COLO668 (cell line): ENCODE data around the gene RBBP7.

ENCODE experiments used
- DNase-seq: peaks from one replicate; lab custom pipeline; 2025; ENCODE audit not compliant: unreplicated experiment; lab: John Stamatoyannopoulos, UW

RBBP7 gene

GRCh38 chrX:16870095-16870861, at the start of gene RBBP7:
Gene RBBP7 (minus strand): TSS chrX:16870362. CDS start chrX:16870053, 309 bp downstream.
- DNase-seq: peak; percentile 95

DNA sequence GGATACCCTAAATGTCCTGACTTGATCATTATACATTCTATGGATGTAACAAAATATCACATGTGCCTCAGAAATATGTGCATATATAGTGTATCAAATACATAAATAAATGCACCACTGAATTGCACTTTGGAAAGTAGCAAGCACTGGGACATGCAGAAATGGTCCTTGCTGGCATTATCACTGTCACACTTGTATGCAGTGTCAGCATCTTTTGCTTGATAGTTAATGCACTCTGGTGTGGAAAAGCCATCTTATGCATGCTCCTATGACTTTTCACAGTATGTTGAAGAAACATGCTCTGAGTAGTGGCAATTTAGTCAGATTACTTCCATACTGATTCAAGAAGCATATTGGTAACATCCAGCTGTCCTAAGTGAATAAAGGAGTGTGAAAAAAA, 48.8 kb upstream of the RBBP7 start:
- no peak for DNase-seq

GRCh38 chrX:16917120-16917519, 47.0 kb upstream of the RBBP7 start:
- DNase-seq: no peak

GRCh38 chrX:16916561-16916960, 46.4 kb upstream of the RBBP7 start:
- DNase-seq: no peak

GRCh38 chrX:16914058-16914457, 43.9 kb upstream of the RBBP7 start:
- no peak for DNase-seq

- DNase-seq: no peak
Measured at GRCh38 chrX:16910376-16910775, 40.2 kb upstream of the RBBP7 start.

GRCh38 chrX:16903274-16904022, 33.3 kb upstream of the RBBP7 start:
- DNase-seq: no peak

DNA sequence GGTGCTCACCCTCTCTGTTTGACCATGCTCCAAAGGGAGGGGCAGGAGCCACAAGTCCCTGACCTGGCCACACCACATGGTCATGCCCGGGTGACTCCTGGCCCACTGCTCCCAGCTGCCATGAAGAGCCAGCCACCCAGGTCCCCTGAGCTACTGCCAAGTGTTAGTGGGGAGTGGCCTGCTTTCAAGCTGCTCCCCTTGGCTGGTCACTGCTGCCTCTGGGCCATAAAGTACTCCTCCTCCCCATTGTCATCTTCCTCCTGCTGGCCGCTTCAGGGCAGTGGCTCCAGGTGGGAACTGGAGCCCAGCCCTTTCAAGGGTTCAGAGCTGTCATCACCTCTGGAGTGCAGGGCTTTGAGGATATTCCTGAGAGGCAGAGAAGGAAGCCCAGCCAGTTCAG, 27.3 kb upstream of the RBBP7 start:
- DNase-seq: no peak

GRCh38 chrX:16892504-16893362, 22.6 kb upstream of the RBBP7 start:
- peak; percentile 55 for DNase-seq

- no peak for DNase-seq
Measured at GRCh38 chrX:16885628-16886027, 15.5 kb upstream of the RBBP7 start.

DNA sequence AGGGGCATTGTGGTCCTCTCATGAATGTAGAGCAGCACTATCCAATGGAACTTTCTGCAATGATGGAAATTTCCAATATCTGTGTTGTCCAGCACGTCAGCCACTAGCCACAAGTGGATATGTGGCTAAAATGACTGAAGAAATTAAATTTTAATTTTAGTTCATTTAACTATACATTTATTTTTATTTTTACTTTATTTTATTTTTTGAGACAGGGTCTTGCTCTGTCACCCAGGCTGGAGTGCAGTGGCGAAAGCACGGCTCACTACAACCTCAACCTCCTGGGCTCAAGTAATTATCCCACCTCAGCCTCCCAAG, 13.3 kb upstream of the RBBP7 start:
- no peak for DNase-seq

- DNase-seq: peak; percentile 77
Measured at GRCh38 chrX:16882702-16883486, 12.7 kb upstream of the RBBP7 start.

DNA sequence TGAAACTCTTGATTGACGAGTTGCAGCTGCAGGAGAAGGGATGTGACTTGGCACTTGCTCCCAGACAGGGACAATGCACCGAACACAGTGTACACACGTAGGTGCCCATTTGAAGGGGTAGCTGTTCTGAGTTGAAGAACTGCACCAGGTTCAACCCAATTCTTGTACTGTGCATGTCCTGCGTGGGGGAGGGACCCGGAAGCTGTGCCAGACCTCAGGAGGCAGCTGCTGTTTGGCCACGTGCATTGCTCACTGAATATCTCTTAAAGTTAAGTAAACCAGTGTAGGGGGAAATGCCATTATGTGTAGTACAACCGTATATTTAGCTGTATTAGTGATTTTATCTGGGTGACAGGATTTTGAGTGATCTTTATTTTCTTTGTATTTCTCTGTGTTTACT, 12.0 kb upstream of the RBBP7 start:
- DNase-seq: peak; percentile 49

- DNase-seq: no peak
Measured at GRCh38 chrX:16876696-16877095, 6.5 kb upstream of the RBBP7 start.

- DNase-seq: no peak
Measured at GRCh38 chrX:16874458-16875095, 4.4 kb upstream of the RBBP7 start.

- no peak for DNase-seq
Measured at GRCh38 chrX:16873106-16873505, 2.9 kb upstream of the RBBP7 start.

DNA sequence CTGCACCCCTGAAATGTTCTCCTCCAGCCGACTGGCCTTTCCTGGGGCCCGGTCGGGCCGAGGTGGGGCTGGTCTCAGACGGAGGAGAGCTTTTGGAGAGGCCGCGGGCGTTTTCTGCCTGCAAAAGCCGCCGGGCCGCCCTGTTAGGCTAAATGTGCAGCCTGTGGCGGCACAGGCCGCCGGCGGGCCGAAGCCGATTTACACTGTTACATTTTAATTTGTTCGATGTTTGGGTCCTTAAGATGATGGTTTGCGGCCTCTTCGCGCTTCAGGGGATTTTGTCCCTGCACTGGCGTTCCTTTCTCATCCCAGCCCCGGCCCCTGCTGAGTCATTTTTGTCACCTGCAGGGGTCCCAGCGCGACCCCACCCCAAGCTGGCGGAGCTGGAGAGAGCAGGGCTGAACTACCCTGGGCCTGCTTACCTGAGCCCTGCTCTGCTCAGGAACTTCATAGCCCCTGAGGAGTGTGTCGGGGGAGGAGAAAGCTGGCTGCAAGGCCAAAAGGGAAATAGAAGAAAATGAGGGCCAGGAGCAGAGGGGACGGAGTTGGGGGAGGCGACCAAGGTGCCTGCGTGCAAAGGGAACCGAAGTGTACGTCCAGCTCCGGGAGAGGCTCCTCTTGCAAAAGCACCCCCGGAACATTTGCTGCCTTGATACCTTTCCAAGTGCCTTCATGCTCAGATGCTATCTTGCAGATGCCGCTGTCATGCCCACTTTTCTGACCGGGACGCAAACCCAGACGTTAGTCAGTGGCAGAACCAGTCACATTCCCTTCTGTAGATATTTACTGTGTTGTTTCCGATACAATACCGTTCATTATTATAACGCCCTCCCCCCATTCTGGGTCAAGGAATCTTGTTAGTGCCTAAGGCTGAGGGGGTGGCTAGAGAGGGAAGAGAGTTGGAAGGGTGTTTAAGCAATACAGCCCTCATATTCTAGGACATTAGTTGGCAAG, 977 bp upstream of the RBBP7 start:
- peak; percentile 59 for DNase-seq

DNA sequence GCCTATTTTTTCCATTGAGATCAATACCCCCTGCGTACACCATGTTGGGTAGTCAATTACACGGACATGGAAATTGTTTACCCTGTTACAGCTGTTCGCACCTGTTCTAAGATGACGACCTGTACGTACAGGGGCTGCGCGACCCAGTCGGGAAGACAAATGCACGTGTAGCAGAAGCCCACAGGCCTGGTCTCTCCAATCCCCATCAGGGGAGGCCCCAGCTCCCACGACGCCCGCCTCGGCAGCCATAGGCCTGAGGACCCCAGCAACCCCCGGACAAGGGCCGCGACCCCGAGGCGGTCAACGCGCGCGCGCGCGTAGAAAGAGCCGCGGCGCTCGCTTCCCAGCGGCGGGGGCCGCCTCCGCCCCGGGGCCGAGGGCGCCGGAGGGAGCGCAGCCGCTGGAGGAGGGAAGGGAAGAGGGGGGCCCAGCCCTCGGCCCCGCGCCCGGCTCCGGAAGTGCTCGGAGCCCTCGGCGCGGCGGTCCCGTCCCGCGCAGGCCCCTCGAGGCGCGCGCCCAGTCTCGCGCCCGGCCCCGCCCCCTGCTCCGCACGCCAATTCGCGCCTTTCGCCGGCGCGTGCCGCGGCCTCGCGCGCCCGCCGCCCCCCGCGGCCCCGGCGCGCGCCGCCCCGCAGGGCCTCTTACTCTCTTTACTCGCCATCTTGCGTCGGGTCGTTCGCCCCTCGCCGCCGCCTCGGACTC, 618 bp downstream of the RBBP7 start:
- DNase-seq: peak; percentile 78

GRCh38 chrX:16868920-16869319, 1.2 kb downstream of the RBBP7 start:
- no peak for DNase-seq
